SK-N-SH treated with all-trans-retinoic acid at 6 μM for 48 hours (cell line): ENCODE results near the gene WBP11.
"Not testable (repeated sequence)": the region's sequence is repeated elsewhere in the genome, so short reads cannot be mapped to it uniquely, and the experiment has no call there.

Source experiments
- ATAC-seq: fragments of 200-7000 bp; cut with Tn5 transposase; 3 replicates; pipeline ENCODE4 v1.9.1; 2020; ENCODE audit warnings: mild to moderate bottlenecking, moderate library complexity
- BACH2 ChIP-seq: fragments of 250-450 bp; sonication (Bioruptor Pico); IDR thresholded peaks from 2 replicates; pipeline ENCODE4 v1.9.0; 2021; ENCODE audit warnings: mild to moderate bottlenecking, borderline replicate concordance
- CSDC2 ChIP-seq: fragments of 250-450 bp; sonication (Bioruptor Pico); IDR thresholded peaks from 2 replicates; pipeline ENCODE4 v1.5.0; 2020; ENCODE audit warnings: mild to moderate bottlenecking, moderate library complexity
- GLIS3 ChIP-seq: fragments of 250-450 bp; sonication (Bioruptor Pico); IDR thresholded peaks from 2 replicates; pipeline ENCODE4 v1.5.0; 2020; ENCODE audit warnings: mild to moderate bottlenecking, moderate library complexity
- ISL1 ChIP-seq: fragments of 250-450 bp; sonication (Bioruptor Pico); IDR thresholded peaks from 2 replicates; pipeline ENCODE4 v2.1.2; 2022; ENCODE audit warnings: mild to moderate bottlenecking, moderate library complexity
- OSR1 ChIP-seq: fragments of 250-450 bp; sonication (Bioruptor Pico); IDR thresholded peaks from 2 replicates; pipeline ENCODE4 v1.8.0; 2022; ENCODE audit warnings: moderate library complexity, mild to moderate bottlenecking, inconsistent platforms
- PPARA ChIP-seq: fragments of 250-450 bp; sonication (Bioruptor Pico); IDR thresholded peaks from 2 replicates; pipeline ENCODE4 v1.5.0; 2020; ENCODE audit warnings: mild to moderate bottlenecking, borderline replicate concordance
- SNAI2 ChIP-seq: fragments of 250-450 bp; sonication (Bioruptor Pico); IDR thresholded peaks from 2 replicates; pipeline ENCODE4 v1.5.0; 2020; ENCODE audit warnings: mild to moderate bottlenecking, moderate library complexity
- TOX ChIP-seq: fragments of 250-450 bp; sonication (Bioruptor Pico); IDR thresholded peaks from 2 replicates; pipeline ENCODE4 v1.8.0; 2021; ENCODE audit warnings: mild to moderate bottlenecking, moderate library complexity, borderline replicate concordance
- ZC3H10 ChIP-seq: fragments of 250-450 bp; sonication (Bioruptor Pico); IDR thresholded peaks from 2 replicates; pipeline ENCODE4 v1.5.1; 2021; ENCODE audit warnings: mild to moderate bottlenecking, moderate library complexity
- ZNF565 ChIP-seq: fragments of 450-650 bp; formaldehyde crosslinking; conservative IDR thresholded peaks from 2 replicates; pipeline ENCODE4 v1.5.0; 2020; ENCODE audit warnings: low read depth, mild to moderate bottlenecking, moderate library complexity
- ZNF70 ChIP-seq: fragments of 450-650 bp; formaldehyde crosslinking; IDR thresholded peaks from 2 replicates; pipeline ENCODE4 v1.5.0; 2020; ENCODE audit warnings: mild to moderate bottlenecking, moderate library complexity
- TF ChIP-seq, protein P1 (sequence below): fragments of 250-450 bp; sonication (Bioruptor Pico); IDR thresholded peaks from 2 replicates; pipeline ENCODE4 v1.5.1; 2021; ENCODE audit warnings: mild to moderate bottlenecking, moderate library complexity
- TF ChIP-seq, protein P2 (sequence below): fragments of 250-450 bp; sonication (Bioruptor Pico); IDR thresholded peaks from 2 replicates; pipeline ENCODE4 v1.5.0; 2020; ENCODE audit warnings: mild to moderate bottlenecking, moderate library complexity
- TF ChIP-seq, protein P3 (sequence below): fragments of 250-450 bp; sonication (Bioruptor Pico); IDR thresholded peaks from 2 replicates; pipeline ENCODE4 v1.8.0; 2020; ENCODE audit warnings: mild to moderate bottlenecking, moderate library complexity, borderline replicate concordance
- TF ChIP-seq, protein P4 (sequence below): fragments of 250-450 bp; sonication (Bioruptor Pico); IDR thresholded peaks from 2 replicates; pipeline ENCODE4 v1.5.1; 2020; ENCODE audit warnings: low read depth, mild to moderate bottlenecking, moderate library complexity

The WBP11 gene

DNA sequence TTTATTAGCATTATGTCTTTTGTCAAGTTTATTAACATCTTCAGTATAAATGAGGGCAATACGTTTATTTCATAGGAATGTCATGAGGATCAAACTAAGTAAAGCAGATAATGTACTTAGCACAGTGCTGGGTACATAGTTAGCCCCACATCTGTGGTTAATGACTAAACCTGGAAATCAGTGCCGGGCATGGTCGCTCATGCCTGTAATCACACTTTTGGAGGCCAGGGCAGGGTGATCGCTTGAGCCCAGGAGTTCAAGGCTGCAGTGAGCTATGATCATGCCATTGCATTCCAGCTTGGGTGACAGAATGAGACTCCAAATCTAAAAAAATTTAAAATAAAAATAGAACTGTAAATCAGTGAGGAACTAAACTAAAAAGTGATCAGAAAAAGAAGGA lies 62.1 kb downstream of the WBP11 start:
- no peak for TF ChIP-seq ZNF70 (CRISPR knock-in tag)
- TF ChIP-seq, protein P1, sequence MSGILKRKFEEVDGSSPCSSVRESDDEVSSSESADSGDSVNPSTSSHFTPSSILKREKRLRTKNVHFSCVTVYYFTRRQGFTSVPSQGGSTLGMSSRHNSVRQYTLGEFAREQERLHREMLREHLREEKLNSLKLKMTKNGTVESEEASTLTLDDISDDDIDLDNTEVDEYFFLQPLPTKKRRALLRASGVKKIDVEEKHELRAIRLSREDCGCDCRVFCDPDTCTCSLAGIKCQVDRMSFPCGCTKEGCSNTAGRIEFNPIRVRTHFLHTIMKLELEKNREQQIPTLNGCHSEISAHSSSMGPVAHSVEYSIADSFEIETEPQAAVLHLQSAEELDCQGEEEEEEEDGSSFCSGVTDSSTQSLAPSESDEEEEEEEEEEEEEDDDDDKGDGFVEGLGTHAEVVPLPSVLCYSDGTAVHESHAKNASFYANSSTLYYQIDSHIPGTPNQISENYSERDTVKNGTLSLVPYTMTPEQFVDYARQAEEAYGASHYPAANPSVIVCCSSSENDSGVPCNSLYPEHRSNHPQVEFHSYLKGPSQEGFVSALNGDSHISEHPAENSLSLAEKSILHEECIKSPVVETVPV (CRISPR knock-in tag) = no peak
- TF ChIP-seq ZNF565 (CRISPR knock-in tag) = no peak
- no peak for TF ChIP-seq TOX
- no peak for TF ChIP-seq GLIS3 (CRISPR knock-in tag)
- TF ChIP-seq OSR1 = no peak
- no peak for TF ChIP-seq PPARA (CRISPR knock-in tag)
- TF ChIP-seq, protein P2, sequence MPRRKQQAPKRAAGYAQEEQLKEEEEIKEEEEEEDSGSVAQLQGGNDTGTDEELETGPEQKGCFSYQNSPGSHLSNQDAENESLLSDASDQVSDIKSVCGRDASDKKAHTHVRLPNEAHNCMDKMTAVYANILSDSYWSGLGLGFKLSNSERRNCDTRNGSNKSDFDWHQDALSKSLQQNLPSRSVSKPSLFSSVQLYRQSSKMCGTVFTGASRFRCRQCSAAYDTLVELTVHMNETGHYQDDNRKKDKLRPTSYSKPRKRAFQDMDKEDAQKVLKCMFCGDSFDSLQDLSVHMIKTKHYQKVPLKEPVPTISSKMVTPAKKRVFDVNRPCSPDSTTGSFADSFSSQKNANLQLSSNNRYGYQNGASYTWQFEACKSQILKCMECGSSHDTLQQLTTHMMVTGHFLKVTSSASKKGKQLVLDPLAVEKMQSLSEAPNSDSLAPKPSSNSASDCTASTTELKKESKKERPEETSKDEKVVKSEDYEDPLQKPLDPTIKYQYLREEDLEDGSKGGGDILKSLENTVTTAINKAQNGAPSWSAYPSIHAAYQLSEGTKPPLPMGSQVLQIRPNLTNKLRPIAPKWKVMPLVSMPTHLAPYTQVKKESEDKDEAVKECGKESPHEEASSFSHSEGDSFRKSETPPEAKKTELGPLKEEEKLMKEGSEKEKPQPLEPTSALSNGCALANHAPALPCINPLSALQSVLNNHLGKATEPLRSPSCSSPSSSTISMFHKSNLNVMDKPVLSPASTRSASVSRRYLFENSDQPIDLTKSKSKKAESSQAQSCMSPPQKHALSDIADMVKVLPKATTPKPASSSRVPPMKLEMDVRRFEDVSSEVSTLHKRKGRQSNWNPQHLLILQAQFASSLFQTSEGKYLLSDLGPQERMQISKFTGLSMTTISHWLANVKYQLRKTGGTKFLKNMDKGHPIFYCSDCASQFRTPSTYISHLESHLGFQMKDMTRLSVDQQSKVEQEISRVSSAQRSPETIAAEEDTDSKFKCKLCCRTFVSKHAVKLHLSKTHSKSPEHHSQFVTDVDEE (CRISPR knock-in tag) = no peak
- no peak for TF ChIP-seq ZC3H10
- TF ChIP-seq BACH2 (CRISPR knock-in tag) = no peak
- no peak for TF ChIP-seq SNAI2
- no peak for TF ChIP-seq CSDC2
- TF ChIP-seq, protein P3, sequence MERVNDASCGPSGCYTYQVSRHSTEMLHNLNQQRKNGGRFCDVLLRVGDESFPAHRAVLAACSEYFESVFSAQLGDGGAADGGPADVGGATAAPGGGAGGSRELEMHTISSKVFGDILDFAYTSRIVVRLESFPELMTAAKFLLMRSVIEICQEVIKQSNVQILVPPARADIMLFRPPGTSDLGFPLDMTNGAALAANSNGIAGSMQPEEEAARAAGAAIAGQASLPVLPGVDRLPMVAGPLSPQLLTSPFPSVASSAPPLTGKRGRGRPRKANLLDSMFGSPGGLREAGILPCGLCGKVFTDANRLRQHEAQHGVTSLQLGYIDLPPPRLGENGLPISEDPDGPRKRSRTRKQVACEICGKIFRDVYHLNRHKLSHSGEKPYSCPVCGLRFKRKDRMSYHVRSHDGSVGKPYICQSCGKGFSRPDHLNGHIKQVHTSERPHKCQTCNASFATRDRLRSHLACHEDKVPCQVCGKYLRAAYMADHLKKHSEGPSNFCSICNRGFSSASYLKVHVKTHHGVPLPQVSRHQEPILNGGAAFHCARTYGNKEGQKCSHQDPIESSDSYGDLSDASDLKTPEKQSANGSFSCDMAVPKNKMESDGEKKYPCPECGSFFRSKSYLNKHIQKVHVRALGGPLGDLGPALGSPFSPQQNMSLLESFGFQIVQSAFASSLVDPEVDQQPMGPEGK = no peak
- no peak for TF ChIP-seq ISL1 (CRISPR knock-in tag)
- TF ChIP-seq, protein P4, sequence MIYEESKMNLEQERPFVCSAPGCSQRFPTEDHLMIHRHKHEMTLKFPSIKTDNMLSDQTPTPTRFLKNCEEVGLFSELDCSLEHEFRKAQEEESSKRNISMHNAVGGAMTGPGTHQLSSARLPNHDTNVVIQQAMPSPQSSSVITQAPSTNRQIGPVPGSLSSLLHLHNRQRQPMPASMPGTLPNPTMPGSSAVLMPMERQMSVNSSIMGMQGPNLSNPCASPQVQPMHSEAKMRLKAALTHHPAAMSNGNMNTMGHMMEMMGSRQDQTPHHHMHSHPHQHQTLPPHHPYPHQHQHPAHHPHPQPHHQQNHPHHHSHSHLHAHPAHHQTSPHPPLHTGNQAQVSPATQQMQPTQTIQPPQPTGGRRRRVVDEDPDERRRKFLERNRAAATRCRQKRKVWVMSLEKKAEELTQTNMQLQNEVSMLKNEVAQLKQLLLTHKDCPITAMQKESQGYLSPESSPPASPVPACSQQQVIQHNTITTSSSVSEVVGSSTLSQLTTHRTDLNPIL (CRISPR knock-in tag) = no peak
- ATAC-seq = no peak

DNA sequence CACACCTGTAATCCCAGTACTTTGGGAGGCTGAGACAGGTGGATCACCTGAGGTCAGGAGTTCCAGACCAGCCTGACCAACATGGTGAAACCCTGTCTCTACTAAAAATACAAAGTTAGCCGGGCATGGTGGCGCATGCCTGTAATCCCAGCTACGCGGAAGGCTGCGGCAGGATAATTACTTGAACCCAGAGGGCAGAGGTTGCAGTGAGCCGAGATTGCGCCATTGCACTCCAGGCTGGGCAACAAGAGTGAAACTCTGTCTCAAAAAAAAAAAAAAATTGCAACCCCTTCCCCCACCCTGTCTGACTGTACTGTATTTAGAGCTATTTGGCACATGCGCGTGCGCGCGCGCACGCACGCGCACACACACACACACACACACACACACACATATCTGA lies 66.8 kb downstream of the WBP11 start:
- ATAC-seq = not testable (repeated sequence)
